GM21737 (cell line): ENCODE results near the gene REEP5.
"Not testable (repeated sequence)": the region's sequence is repeated elsewhere in the genome, so short reads cannot be mapped to it uniquely, and the experiment has no call there.

ENCODE experiments used
- ATAC-seq: cut with Tn5 transposase; IDR thresholded peaks from one replicate; pipeline ENCODE4 v1.9.1; 2021; ENCODE audit warnings: mild to moderate bottlenecking, moderate library complexity; ENCODE audit not compliant: unreplicated experiment

Gene REEP5

GRCh38 chr5:112933651-112934365, 11.8 kb upstream of the REEP5 start:
- ATAC-seq: no peak

- ATAC-seq: no peak
Observed at GRCh38 chr5:112933105-112933504, 11.1 kb upstream of the REEP5 start.

GRCh38 chr5:112931473-112931872, 9.4 kb upstream of the REEP5 start:
- no peak for ATAC-seq

GRCh38 chr5:112930082-112930344, 8.0 kb upstream of the REEP5 start:
- ATAC-seq: peak; percentile 43

GRCh38 chr5:112929336-112930081, 7.5 kb upstream of the REEP5 start:
- ATAC-seq: peak; percentile 66

- ATAC-seq: no peak
Observed at GRCh38 chr5:112923988-112924387, 2.0 kb upstream of the REEP5 start.

GRCh38 chr5:112923148-112923917, 1.3 kb upstream of the REEP5 start:
- peak; percentile 47 for ATAC-seq

GRCh38 chr5:112921026-112921832, 798 bp downstream of the REEP5 start:
- ATAC-seq: peak; percentile 32

GRCh38 chr5:112919972-112920371, 2.1 kb downstream of the REEP5 start:
- no peak for ATAC-seq

- ATAC-seq: no peak
Observed at GRCh38 chr5:112918679-112919078, 3.3 kb downstream of the REEP5 start.

- ATAC-seq: no peak
Observed at GRCh38 chr5:112918136-112918535, 3.9 kb downstream of the REEP5 start.

GRCh38 chr5:112917453-112917995, 4.5 kb downstream of the REEP5 start:
- no peak for ATAC-seq

- no peak for ATAC-seq
Observed at GRCh38 chr5:112915831-112916230, 6.2 kb downstream of the REEP5 start.

- ATAC-seq: no peak
Observed at GRCh38 chr5:112914584-112914983, 7.4 kb downstream of the REEP5 start.

- no peak for ATAC-seq
Observed at GRCh38 chr5:112910529-112910928, 11.5 kb downstream of the REEP5 start.

- no peak for ATAC-seq
Observed at GRCh38 chr5:112908854-112909253, 13.2 kb downstream of the REEP5 start.

GRCh38 chr5:112907166-112907631, 14.8 kb downstream of the REEP5 start:
- ATAC-seq: no peak

- no peak for ATAC-seq
Observed at GRCh38 chr5:112906637-112907036, 15.4 kb downstream of the REEP5 start.

- not testable (repeated sequence) for ATAC-seq
Observed at GRCh38 chr5:112904996-112905395, 17.0 kb downstream of the REEP5 start.

GRCh38 chr5:112902561-112902960, 19.5 kb downstream of the REEP5 start:
- no peak for ATAC-seq

GRCh38 chr5:112895682-112896081, 26.3 kb downstream of the REEP5 start:
- no peak for ATAC-seq
